Glutamatergic neuron (in vitro differentiated cells): ENCODE measurements around the gene LAMC1. TPM values are rescaled to one million over a fixed set of nuclear protein-coding genes. Genes with fewer than 3 reads are reported as not detected.

Source experiments
- DNase-seq: peaks from one replicate; pipeline ENCODE4 v3.0.0; 2022
- H3K27ac Mint-ChIP-seq: one replicate; pipeline ENCODE4 v1.8.0; 2020; ENCODE audit warnings: mild to moderate bottlenecking, mixed read lengths, inconsistent platforms; ENCODE audit not compliant: unreplicated experiment
- H3K27me3 Mint-ChIP-seq: one replicate; pipeline ENCODE4 v1.8.0; 2020; ENCODE audit warnings: mild to moderate bottlenecking, moderate library complexity, mixed read lengths, inconsistent platforms; ENCODE audit not compliant: unreplicated experiment
- H3K36me3 Mint-ChIP-seq: one replicate; pipeline ENCODE4 v1.8.0; 2020; ENCODE audit warnings: mild to moderate bottlenecking, mixed read lengths, inconsistent platforms; ENCODE audit not compliant: unreplicated experiment
- H3K4me1 Mint-ChIP-seq: one replicate; pipeline ENCODE4 v1.8.0; 2020; ENCODE audit warnings: mild to moderate bottlenecking, low read depth, mixed read lengths, inconsistent platforms; ENCODE audit not compliant: unreplicated experiment
- H3K4me3 Mint-ChIP-seq: one replicate; pipeline ENCODE4 v1.8.0; 2020; ENCODE audit warnings: mild to moderate bottlenecking, mixed read lengths, inconsistent platforms; ENCODE audit not compliant: unreplicated experiment
- H3K9me3 Mint-ChIP-seq: one replicate; pipeline ENCODE4 v1.8.0; 2020; ENCODE audit warnings: mild to moderate bottlenecking, moderate library complexity, mixed read lengths, inconsistent platforms; ENCODE audit not compliant: unreplicated experiment
- total RNA-seq: library from RNA; stranded (reverse); fragmentation: NEBNext Ultra II Directional; extraction: Animal tissue kit (Norgen Biotek cat#: 25700); gene quantifications from one replicate; pipeline ENCODE4 v1.2.1, GENCODE V29; 2021; ENCODE audit not compliant: unreplicated experiment
- TF ChIP-seq, protein P1 (sequence below): fragments of 200-600 bp; sonication (generic); IDR thresholded peaks from one replicate; pipeline ENCODE4 v1.5.0; 2021; ENCODE audit not compliant: partially characterized antibody, unreplicated experiment

LAMC1 gene
- total RNA-seq, 1 donor from 2014 or later = 51.8 TPM

GRCh38 chr1:183019860-183020259, 3.4 kb upstream of the LAMC1 start:
- H3K36me3 Mint-ChIP-seq = no peaks in the 10 kb centered on the region
- peaks cover 7% of the 10 kb centered on the region for H3K9me3 Mint-ChIP-seq
- no peak overlapping the region for H3K4me3 Mint-ChIP-seq
- no peak overlapping the region for H3K27ac Mint-ChIP-seq
- TF ChIP-seq, protein P1, sequence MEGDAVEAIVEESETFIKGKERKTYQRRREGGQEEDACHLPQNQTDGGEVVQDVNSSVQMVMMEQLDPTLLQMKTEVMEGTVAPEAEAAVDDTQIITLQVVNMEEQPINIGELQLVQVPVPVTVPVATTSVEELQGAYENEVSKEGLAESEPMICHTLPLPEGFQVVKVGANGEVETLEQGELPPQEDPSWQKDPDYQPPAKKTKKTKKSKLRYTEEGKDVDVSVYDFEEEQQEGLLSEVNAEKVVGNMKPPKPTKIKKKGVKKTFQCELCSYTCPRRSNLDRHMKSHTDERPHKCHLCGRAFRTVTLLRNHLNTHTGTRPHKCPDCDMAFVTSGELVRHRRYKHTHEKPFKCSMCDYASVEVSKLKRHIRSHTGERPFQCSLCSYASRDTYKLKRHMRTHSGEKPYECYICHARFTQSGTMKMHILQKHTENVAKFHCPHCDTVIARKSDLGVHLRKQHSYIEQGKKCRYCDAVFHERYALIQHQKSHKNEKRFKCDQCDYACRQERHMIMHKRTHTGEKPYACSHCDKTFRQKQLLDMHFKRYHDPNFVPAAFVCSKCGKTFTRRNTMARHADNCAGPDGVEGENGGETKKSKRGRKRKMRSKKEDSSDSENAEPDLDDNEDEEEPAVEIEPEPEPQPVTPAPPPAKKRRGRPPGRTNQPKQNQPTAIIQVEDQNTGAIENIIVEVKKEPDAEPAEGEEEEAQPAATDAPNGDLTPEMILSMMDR = no peak
- peaks cover 11% of the 10 kb centered on the region for H3K27me3 Mint-ChIP-seq
- H3K4me1 Mint-ChIP-seq = peaks cover 10% of the 10 kb centered on the region
- DNase-seq = no peak

GRCh38 chr1:183021405-183022201, 1.6 kb upstream of the LAMC1 start:
- TF ChIP-seq, protein P1 = no peak
- H3K27ac Mint-ChIP-seq = peak overlapping the region; percentile 62
- DNase-seq = no peak
- peaks cover 7% of the 10 kb centered on the region for H3K9me3 Mint-ChIP-seq
- H3K4me1 Mint-ChIP-seq = peaks cover 25% of the 10 kb centered on the region
- peak overlapping the region; percentile 92 for H3K4me3 Mint-ChIP-seq
- H3K27me3 Mint-ChIP-seq = peaks cover 11% of the 10 kb centered on the region
- H3K36me3 Mint-ChIP-seq = no peaks in the 10 kb centered on the region

DNA sequence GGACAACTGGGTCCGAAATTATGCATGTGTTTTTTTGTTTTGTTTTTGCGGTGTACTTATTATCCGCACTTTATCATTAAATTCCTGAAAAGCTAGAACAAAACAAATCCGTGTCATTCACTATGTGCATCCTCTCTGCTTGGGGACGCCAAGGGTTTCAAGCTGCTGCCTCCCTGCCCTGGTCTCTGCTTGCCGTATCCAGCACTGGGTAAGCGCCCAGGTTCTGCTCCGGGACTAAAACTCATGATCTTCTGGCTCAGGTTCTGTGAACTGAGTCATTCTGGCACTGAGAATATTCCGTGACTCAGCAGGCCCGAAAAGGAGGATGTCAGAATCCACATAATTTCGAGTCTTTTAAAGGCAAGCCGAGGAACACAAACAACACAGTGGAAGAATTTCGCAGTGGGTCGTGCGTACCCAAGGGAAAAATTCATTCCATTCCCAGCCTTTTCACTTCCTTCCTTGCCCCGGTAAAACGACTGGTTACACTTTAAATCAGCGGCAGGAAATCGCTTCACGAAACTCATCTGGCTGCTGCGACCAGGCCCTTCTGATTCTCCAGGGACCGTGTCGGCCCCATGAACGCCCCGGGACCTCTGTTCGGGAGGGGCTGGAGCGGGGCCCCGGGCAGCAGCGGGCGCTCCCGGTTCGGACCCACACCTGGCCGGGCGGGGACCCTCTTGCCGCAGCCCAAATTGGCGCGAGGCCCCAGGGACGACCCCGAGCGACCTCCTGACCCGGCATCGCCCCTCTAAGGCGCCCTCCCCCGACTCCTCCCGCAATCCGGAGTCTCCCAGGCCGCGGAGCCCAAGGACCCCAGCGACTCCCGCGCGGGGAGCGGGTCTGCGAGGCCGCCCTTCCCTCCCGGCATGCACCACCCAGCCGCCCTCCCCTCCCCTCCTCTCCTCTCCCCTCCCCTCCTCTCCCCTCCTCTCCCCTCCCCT, 746 bp upstream of the LAMC1 start:
- no peaks in the 10 kb centered on the region for H3K36me3 Mint-ChIP-seq
- peak; percentile 85 for DNase-seq
- peaks cover 7% of the 10 kb centered on the region for H3K9me3 Mint-ChIP-seq
- H3K4me3 Mint-ChIP-seq = peak overlapping the region; percentile 92
- H3K4me1 Mint-ChIP-seq = peaks cover 29% of the 10 kb centered on the region
- H3K27ac Mint-ChIP-seq = peak overlapping the region; percentile 85
- H3K27me3 Mint-ChIP-seq = peaks cover 11% of the 10 kb centered on the region
- TF ChIP-seq, protein P1 = no peak

DNA sequence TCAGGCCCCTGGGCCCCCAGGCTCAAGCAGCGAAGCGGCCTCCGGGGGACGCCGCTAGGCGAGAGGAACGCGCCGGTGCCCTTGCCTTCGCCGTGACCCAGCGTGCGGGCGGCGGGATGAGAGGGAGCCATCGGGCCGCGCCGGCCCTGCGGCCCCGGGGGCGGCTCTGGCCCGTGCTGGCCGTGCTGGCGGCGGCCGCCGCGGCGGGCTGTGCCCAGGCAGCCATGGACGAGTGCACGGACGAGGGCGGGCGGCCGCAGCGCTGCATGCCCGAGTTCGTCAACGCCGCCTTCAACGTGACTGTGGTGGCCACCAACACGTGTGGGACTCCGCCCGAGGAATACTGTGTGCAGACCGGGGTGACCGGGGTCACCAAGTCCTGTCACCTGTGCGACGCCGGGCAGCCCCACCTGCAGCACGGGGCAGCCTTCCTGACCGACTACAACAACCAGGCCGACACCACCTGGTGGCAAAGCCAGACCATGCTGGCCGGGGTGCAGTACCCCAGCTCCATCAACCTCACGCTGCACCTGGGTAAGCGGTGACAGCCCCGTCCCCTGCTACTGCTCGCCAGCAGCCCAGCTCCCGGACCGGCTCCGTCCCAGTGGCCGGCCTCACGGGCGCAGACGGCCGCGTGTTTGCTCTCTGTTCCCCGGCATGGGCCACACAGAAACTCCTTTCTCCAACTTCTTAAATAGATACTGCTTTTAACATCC, 539 bp downstream of the LAMC1 start:
- Mint-ChIP-seq H3K36me3 (no peaks in the 10 kb centered on the region), H3K9me3 (peaks cover 7% of the 10 kb centered on the region), H3K27me3 (peaks cover 11% of the 10 kb centered on the region), H3K4me3 (peak overlapping the region; percentile 95), H3K27ac (peak overlapping the region; percentile 82), H3K4me1 (peaks cover 29% of the 10 kb centered on the region)
- TF ChIP-seq, protein P1 = no peak
- DNase-seq = peak; percentile 74
